ENCODE results near the gene GPATCH2L.

GPATCH2L gene

DNA sequence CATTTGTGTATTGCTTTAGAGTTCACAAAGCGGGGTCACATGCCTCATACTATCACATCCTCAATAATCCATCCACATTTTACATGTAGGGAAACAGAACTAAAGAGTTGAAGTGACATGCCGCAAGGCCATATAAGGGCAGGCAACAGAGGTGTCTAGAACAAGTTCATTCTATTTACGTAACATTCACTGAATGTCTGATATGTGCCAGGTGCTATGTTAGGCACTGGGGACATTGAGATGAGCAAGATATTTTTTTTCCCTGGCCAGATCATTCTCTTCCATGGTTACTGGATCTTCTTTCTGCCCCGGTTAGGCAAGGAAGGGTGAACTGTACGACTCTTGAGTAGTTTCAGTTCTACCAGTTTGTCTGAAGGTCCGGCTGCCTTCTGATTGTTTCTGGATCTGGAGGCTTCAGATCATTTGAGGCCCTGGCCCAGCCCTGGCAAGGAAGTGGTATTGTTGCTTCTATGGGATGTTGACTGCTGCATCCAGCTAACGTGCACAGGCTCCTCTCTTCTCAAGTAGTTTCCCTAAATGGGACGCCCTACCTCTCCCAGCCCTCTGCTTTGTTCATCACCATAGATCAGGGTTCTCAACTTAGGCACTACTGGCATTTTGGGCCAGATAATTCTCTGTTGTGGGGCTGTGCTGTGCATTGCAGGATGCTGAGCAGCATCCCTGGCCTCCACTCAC, 12.1 kb downstream of the GPATCH2L start:
- H3K36me3 Mint-ChIP-seq, result peaks cover 40% of the 10 kb centered on the region
- no peak overlapping the region for H3K27ac Mint-ChIP-seq
- H3K4me1 Mint-ChIP-seq, result peaks cover 62% of the 10 kb centered on the region
- H3K9me3 Mint-ChIP-seq, result no peaks in the 10 kb centered on the region
- H3K27me3 Mint-ChIP-seq, result no peaks in the 10 kb centered on the region
- no peak overlapping the region for H3K4me3 Mint-ChIP-seq

DNA sequence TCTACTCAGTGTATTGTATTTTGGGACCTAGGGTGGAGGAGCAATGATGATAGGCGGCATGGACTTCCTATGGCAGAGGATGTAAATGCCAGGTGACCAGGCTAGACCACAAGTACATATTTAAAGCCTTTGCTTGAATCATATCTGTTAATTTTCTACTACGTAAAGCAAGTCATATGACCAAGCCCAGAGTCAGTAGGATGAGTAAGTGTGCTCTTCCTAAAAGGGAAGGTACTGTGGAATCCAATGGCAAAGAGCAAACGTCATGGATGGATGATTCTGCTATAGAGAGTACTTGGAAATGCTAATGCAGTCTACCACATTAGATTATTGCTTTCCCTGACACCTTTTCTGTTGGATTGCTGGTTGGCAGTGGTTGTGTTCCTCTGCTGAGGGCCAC, 16.8 kb downstream of the GPATCH2L start:
- Mint-ChIP-seq H3K9me3 (no peaks in the 10 kb centered on the region), H3K27ac (no peak overlapping the region), H3K4me3 (no peak overlapping the region), H3K36me3 (peaks cover 43% of the 10 kb centered on the region), H3K27me3 (no peaks in the 10 kb centered on the region), H3K4me1 (peaks cover 38% of the 10 kb centered on the region)

DNA sequence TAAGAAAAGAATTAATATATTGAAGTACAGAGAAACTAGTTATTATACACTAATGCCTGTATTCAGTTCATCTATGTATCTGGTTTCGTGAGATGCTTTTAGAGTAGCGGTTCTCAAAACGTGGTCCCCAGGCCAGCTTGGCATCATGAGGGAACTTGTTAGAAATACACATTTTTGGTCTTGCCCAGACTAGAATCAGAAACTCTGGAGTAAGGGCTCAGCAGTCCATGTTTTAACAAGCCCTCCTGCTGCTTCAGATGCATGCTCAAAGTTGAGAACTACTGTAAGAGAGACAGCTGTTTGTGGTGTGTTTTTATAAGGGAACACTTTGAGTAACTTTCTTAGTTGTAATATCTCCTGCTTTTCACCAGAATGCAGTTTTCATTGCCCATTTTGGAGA, 18.1 kb downstream of the GPATCH2L start:
- H3K4me3 Mint-ChIP-seq, result no peak overlapping the region
- peaks cover 41% of the 10 kb centered on the region for H3K36me3 Mint-ChIP-seq
- H3K27ac Mint-ChIP-seq, result no peak overlapping the region
- no peaks in the 10 kb centered on the region for H3K27me3 Mint-ChIP-seq
- H3K4me1 Mint-ChIP-seq, result peaks cover 31% of the 10 kb centered on the region
- H3K9me3 Mint-ChIP-seq, result no peaks in the 10 kb centered on the region

GRCh38 chr14:76174982-76175381, 23.3 kb downstream of the GPATCH2L start:
- Mint-ChIP-seq H3K27me3 (no peaks in the 10 kb centered on the region), H3K9me3 (no peaks in the 10 kb centered on the region), H3K36me3 (peaks cover 29% of the 10 kb centered on the region), H3K4me1 (peaks cover 10% of the 10 kb centered on the region), H3K4me3 (no peak overlapping the region), H3K27ac (no peak overlapping the region)

DNA sequence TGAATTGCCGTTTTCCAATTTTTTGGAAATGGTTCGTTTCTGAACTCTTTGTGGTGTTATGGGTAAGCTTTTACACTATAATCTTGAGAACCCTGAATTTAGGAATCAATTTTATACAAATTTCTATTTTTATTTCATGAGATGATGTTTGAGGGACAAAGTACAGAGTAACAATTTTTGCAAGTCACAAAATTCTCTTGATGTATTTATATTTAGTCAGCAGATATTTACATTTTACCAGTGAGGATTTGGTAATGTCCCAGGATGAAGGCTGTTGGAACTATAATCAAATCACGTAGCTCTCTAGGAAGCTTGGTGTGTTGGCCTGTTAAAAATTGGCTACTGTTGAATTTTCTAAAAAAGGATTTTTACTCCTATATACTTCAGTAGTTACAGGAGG, 24.2 kb downstream of the GPATCH2L start:
- H3K36me3 Mint-ChIP-seq, result peaks cover 24% of the 10 kb centered on the region
- peaks cover 3% of the 10 kb centered on the region for H3K4me1 Mint-ChIP-seq
- H3K9me3 Mint-ChIP-seq, result no peaks in the 10 kb centered on the region
- H3K27ac Mint-ChIP-seq, result no peak overlapping the region
- H3K4me3 Mint-ChIP-seq, result no peak overlapping the region
- no peaks in the 10 kb centered on the region for H3K27me3 Mint-ChIP-seq

DNA sequence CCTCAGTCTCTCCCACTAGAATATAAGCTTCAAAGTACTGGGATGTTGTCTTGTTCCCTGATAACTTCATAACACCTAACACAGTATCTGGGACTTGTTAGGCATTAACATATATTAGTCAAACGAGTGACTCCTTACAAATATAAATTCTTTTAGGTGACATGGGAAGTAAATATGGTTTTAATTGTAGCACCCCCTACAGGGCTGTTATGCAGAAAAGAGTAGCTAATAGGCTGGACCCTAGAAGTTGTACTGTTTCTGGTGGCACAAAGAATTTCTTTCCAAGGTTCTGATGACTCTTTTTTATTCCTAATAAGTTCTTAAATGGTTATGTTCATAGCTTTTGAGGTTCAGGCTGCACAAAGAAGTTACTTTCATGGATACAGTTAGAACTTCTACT, 29.8 kb downstream of the GPATCH2L start:
- Mint-ChIP-seq H3K9me3 (no peaks in the 10 kb centered on the region), H3K27me3 (no peaks in the 10 kb centered on the region), H3K4me3 (no peak overlapping the region), H3K36me3 (peaks cover 25% of the 10 kb centered on the region), H3K27ac (no peak overlapping the region), H3K4me1 (peaks cover 5% of the 10 kb centered on the region)

GRCh38 chr14:76186308-76187027, 34.7 kb downstream of the GPATCH2L start:
- peaks cover 24% of the 10 kb centered on the region for H3K36me3 Mint-ChIP-seq
- no peaks in the 10 kb centered on the region for H3K9me3 Mint-ChIP-seq
- H3K4me1 Mint-ChIP-seq, result peaks cover 19% of the 10 kb centered on the region
- no peaks in the 10 kb centered on the region for H3K27me3 Mint-ChIP-seq
- H3K4me3 Mint-ChIP-seq, result no peak overlapping the region
- H3K27ac Mint-ChIP-seq, result no peak overlapping the region

DNA sequence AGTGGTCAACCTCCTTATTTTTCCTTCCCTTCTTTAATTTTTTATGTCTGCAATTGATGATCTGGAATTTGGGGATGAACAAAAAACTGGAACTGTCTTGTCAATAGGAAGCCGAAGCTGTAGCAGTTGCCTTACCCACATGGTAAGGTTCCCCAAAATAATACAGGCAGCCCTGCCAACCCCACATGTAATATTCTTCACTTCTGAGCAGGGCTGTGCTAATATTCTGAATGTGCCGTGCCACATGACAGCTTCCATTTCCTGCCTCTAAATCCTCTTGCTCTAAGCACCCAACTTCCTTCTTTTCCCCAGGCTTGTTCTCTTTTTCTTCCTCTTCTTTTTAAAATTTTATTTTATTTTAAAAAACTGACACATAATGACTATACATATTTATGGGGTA, 39.6 kb downstream of the GPATCH2L start:
- no peak overlapping the region for H3K4me3 Mint-ChIP-seq
- peaks cover 14% of the 10 kb centered on the region for H3K4me1 Mint-ChIP-seq
- H3K36me3 Mint-ChIP-seq, result peaks cover 17% of the 10 kb centered on the region
- H3K27ac Mint-ChIP-seq, result no peak overlapping the region
- H3K27me3 Mint-ChIP-seq, result no peaks in the 10 kb centered on the region
- H3K9me3 Mint-ChIP-seq, result no peaks in the 10 kb centered on the region

DNA sequence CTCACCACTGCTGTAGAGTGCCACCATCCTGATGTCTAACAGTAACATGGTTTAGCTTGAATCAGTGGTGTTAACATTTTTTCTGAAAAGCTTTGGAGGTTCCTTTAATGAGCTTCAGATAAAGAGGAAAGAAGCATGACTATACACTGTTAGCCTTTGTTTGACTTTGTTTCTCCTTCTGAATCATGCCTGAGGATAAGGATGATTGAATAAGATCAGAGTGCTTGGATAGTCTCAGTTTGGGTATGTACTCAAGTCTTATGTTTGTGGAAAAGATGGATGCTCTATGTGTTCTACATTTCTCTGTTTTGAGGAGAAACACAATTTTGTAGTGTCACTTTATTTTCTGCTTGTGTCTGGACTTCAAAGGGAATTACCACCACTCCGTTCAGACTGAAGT, 42.0 kb downstream of the GPATCH2L start:
- Mint-ChIP-seq H3K9me3 (no peaks in the 10 kb centered on the region), H3K4me1 (peaks cover 5% of the 10 kb centered on the region), H3K27ac (no peak overlapping the region), H3K27me3 (no peaks in the 10 kb centered on the region), H3K4me3 (no peak overlapping the region), H3K36me3 (peaks cover 20% of the 10 kb centered on the region)

GRCh38 chr14:76194327-76194726, 42.6 kb downstream of the GPATCH2L start:
- Mint-ChIP-seq H3K27me3 (no peaks in the 10 kb centered on the region), H3K4me3 (no peak overlapping the region), H3K4me1 (no peaks in the 10 kb centered on the region), H3K27ac (no peak overlapping the region), H3K36me3 (peaks cover 17% of the 10 kb centered on the region), H3K9me3 (no peaks in the 10 kb centered on the region)

DNA sequence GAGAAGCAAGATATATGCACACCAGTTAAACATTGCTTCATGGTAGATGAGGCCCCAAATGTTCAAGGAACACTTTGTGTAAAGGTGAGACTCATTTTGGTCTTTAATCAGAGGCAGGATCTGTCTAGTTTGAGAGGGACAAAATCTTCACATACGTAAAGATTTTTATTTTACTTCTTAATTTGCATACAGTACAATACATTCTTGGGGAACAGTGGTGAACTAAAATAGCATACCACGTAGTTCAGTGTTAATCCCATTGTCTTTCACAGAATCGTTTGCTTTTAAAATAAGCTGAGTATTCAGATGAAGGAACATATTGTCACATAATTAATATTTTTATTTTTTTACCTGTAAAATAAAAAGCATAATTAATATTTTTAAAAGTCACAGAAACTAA, 43.3 kb downstream of the GPATCH2L start:
- H3K4me1 Mint-ChIP-seq, result no peaks in the 10 kb centered on the region
- no peaks in the 10 kb centered on the region for H3K9me3 Mint-ChIP-seq
- peaks cover 19% of the 10 kb centered on the region for H3K36me3 Mint-ChIP-seq
- no peak overlapping the region for H3K27ac Mint-ChIP-seq
- no peak overlapping the region for H3K4me3 Mint-ChIP-seq
- H3K27me3 Mint-ChIP-seq, result no peaks in the 10 kb centered on the region

GRCh38 chr14:76196980-76197695, 45.4 kb downstream of the GPATCH2L start:
- Mint-ChIP-seq H3K4me1 (no peaks in the 10 kb centered on the region), H3K4me3 (no peak overlapping the region), H3K36me3 (peaks cover 23% of the 10 kb centered on the region), H3K9me3 (no peaks in the 10 kb centered on the region), H3K27ac (no peak overlapping the region), H3K27me3 (no peaks in the 10 kb centered on the region)

DNA sequence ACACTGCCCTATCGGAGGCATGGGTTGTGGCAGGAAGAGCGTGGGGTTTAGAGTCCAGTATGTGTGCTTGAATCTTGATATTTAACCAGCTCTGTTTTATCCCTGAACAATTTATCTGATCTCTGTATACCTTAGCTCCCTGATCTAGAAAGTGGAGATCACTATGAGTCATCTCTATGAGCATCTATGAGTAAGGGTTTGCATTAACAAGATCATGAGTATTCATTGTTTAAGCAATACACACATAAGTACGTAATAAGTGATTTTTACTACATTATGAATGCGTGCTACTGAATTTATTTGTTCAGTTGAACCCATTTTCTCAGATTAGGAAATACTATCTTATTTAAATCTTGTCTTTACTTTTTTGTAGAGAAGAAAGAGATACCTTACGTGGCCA, 49.4 kb downstream of the GPATCH2L start:
- H3K9me3 Mint-ChIP-seq, result no peaks in the 10 kb centered on the region
- H3K4me1 Mint-ChIP-seq, result no peaks in the 10 kb centered on the region
- H3K27me3 Mint-ChIP-seq, result no peaks in the 10 kb centered on the region
- no peak overlapping the region for H3K4me3 Mint-ChIP-seq
- peaks cover 26% of the 10 kb centered on the region for H3K36me3 Mint-ChIP-seq
- peak overlapping the region; percentile 31 for H3K27ac Mint-ChIP-seq

DNA sequence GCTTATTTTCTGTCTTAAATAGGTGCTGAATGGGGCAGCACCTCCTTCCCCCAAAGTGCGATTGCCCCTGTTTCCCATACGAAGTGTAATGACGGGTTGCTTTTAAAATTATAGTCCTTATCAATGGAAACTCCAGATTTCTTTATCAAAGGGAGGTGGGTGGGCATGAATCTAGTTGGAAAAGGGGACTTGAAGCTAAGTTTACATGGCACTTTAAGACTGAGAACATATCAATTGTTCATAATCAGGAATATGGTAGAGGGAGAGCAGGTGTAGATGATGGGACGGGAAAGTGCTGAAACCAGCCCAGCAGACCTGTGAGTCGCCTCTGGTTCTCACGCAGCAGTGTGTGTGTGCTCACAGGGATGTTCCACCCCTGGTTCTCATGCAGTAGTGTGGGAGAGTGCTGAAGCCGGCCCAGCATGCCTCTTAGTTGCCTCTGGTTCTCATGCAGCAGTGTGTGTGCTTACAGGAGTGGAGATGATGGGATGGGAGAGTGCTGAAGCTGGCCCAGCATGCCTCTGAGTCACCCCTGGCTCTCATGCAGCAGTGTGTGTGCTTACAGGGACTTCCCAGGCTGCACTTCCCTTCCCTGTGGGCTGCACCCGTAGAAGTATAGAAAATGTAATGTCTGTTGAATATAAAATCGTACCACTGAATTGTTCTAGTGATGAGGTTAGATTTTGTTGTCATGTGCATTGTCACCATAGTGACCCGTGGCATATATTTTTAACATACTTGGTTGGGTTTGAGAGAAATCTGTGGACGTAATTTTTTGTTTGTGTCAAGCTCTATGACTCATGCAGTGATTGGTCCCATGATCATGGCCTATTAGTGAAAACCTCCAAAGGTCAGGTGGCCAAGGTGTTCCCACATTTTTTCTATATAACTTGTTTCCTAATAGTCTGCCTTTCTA, 51.6 kb downstream of the GPATCH2L start:
- H3K27me3 Mint-ChIP-seq, result no peaks in the 10 kb centered on the region
- no peak overlapping the region for H3K27ac Mint-ChIP-seq
- H3K36me3 Mint-ChIP-seq, result peaks cover 21% of the 10 kb centered on the region
- no peaks in the 10 kb centered on the region for H3K9me3 Mint-ChIP-seq
- H3K4me1 Mint-ChIP-seq, result no peaks in the 10 kb centered on the region
- no peak overlapping the region for H3K4me3 Mint-ChIP-seq

DNA sequence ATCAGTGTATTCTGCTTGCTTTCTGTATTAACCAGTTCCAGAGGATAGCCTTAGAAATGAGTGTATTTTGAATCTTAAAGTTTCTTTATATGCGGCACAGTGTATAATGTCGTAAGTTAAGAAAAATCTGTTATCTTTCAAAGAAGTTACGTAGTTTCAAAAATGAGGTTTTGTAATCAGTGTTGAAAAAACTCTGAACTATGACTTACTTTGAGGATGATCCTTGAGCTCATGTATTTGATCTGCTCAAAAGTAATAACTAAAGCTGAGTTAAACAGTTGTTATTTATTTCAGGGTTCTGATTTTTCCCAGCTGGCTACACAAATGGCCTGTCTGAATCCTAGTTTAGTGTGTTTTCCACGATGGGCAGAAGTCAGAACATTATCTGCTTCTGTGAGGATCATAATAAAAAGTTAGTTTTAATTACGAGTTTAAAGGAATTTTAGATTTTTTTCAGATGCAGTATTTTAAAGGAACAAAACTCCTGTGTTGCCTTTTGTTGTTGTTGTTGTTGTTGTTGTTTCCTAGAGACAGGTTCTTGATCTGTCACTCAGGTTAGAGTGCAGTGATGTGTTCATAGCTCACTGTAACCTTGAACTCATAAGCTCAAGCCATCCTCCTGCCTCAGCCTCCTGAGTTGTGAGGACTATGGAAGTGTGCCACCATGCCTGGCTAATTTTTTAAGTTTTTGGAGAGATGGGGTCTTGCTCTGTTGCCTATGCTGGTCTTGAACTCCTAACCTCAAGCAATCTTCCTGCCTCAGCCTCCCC, 52.9 kb downstream of the GPATCH2L start:
- H3K27me3 Mint-ChIP-seq, result no peaks in the 10 kb centered on the region
- peaks cover 21% of the 10 kb centered on the region for H3K36me3 Mint-ChIP-seq
- no peaks in the 10 kb centered on the region for H3K4me1 Mint-ChIP-seq
- H3K27ac Mint-ChIP-seq, result no peak overlapping the region
- H3K9me3 Mint-ChIP-seq, result no peaks in the 10 kb centered on the region
- no peak overlapping the region for H3K4me3 Mint-ChIP-seq

All from activated naive CD4-positive, alpha-beta T cell treated with anti-CD3 and anti-CD28 coated beads, Interleukin-2, amount 50 U/mL, for 24 hours (primary cell).